ENCODE measurements around the gene TENT4A. TPM values are rescaled to one million over a fixed set of nuclear protein-coding genes. Genes with fewer than 3 reads are reported as not detected.

Gene TENT4A
- total RNA-seq, 6 experiments from 2014 or later = 19.8 to 23.8 (median 21.7) TPM

GRCh38 chr5:6732634-6733410 lies 19.6 kb downstream of the TENT4A start:
- H3K36me3 Mint-ChIP-seq (ENCODE audit: low read depth) = peaks cover 9% of the 10 kb centered on the region
- H3K4me1 Mint-ChIP-seq (ENCODE audit: low read depth) = peaks cover 83% of the 10 kb centered on the region
- TF ChIP-seq CTCF (IDR thresholded peaks at IDR 0.05) = no peak
- no peaks in the 10 kb centered on the region for H3K9me3 Mint-ChIP-seq
- peak overlapping the region; percentile 86 for H3K4me3 Mint-ChIP-seq
- DNase-seq = peak; percentile 76
- H3K27ac Mint-ChIP-seq = peak overlapping the region; percentile 99
- no peaks in the 10 kb centered on the region for H3K27me3 Mint-ChIP-seq (ENCODE audit: insufficient read depth)

- no peaks in the 10 kb centered on the region for H3K27me3 Mint-ChIP-seq (ENCODE audit: insufficient read depth)
- H3K9me3 Mint-ChIP-seq = no peaks in the 10 kb centered on the region
- peaks cover 79% of the 10 kb centered on the region for H3K4me1 Mint-ChIP-seq (ENCODE audit: low read depth)
- peak overlapping the region; percentile 99 for H3K27ac Mint-ChIP-seq
- H3K36me3 Mint-ChIP-seq (ENCODE audit: low read depth) = peaks cover 11% of the 10 kb centered on the region
- no peak for DNase-seq
- TF ChIP-seq CTCF (IDR thresholded peaks at IDR 0.05) = no peak
- peak overlapping the region; percentile 86 for H3K4me3 Mint-ChIP-seq
Observed at GRCh38 chr5:6733411-6734242, 20.4 kb downstream of the TENT4A start.

- H3K4me3 Mint-ChIP-seq = no peak overlapping the region
- H3K36me3 Mint-ChIP-seq (ENCODE audit: low read depth) = peaks cover 13% of the 10 kb centered on the region
- H3K4me1 Mint-ChIP-seq (ENCODE audit: low read depth) = peaks cover 74% of the 10 kb centered on the region
- H3K27ac Mint-ChIP-seq = peak overlapping the region; percentile 54
- no peak for DNase-seq
- no peaks in the 10 kb centered on the region for H3K9me3 Mint-ChIP-seq
- no peak for TF ChIP-seq CTCF (IDR thresholded peaks at IDR 0.05)
- no peaks in the 10 kb centered on the region for H3K27me3 Mint-ChIP-seq (ENCODE audit: insufficient read depth)
Observed at GRCh38 chr5:6734243-6734700, 21.0 kb downstream of the TENT4A start.

- Mint-ChIP-seq H3K9me3 (no peaks in the 10 kb centered on the region), H3K4me3 (no peak overlapping the region), H3K4me1 (ENCODE audit: low read depth) (peaks cover 69% of the 10 kb centered on the region), H3K27ac (peak overlapping the region; percentile 54; the same call in 1 of the 2 replicates), H3K27me3 (ENCODE audit: insufficient read depth) (no peaks in the 10 kb centered on the region), H3K36me3 (ENCODE audit: low read depth) (peaks cover 13% of the 10 kb centered on the region)
- no peak for DNase-seq
- TF ChIP-seq CTCF (IDR thresholded peaks at IDR 0.05) = no peak
Observed at GRCh38 chr5:6734781-6735180, 21.5 kb downstream of the TENT4A start.

GRCh38 chr5:6736106-6736505 lies 22.9 kb downstream of the TENT4A start:
- TF ChIP-seq CTCF (IDR thresholded peaks at IDR 0.05) = no peak
- Mint-ChIP-seq H3K4me3 (no peak overlapping the region), H3K4me1 (ENCODE audit: low read depth) (peaks cover 59% of the 10 kb centered on the region), H3K27ac (0 out of 2 replicates have a peak overlapping the region, but pooled peaks have one; percentile 54), H3K27me3 (ENCODE audit: insufficient read depth) (no peaks in the 10 kb centered on the region), H3K36me3 (ENCODE audit: low read depth) (peaks cover 13% of the 10 kb centered on the region), H3K9me3 (no peaks in the 10 kb centered on the region)
- no peak for DNase-seq

All from HFFc6 (cell line).